Upper lobe of left lung (tissue), 6 donors: ENCODE measurements around the gene STAT3. TPM values are rescaled to one million over a fixed set of nuclear protein-coding genes. Genes with fewer than 3 reads are reported as not detected.

ENCODE experiments used
- ATAC-seq, 2 donors: fragments of 200-7000 bp; cut with Tn5 transposase; one replicate each; pipeline ENCODE4 v1.9.1; 2022; ENCODE audit warnings: mild to moderate bottlenecking in 2 of 2, moderate library complexity in 2 of 2; ENCODE audit not compliant: low FRiP score in 2 of 2
- DNase-seq, 2 donors: peaks; one replicate each; pipeline ENCODE4 v3.0.0-alpha.2; 2019 to 2020
- H3K27ac ChIP-seq, 4 donors: fragments of 200-600 bp; sonication (generic); one replicate each; pipeline ENCODE4 v1.5.1; 2016 to 2019
- H3K27me3 ChIP-seq, 4 donors: fragments of 200-600 bp; sonication (generic); one replicate each; pipeline ENCODE4 v1.5.1; 2017 to 2019
- H3K36me3 ChIP-seq, 4 donors: fragments of 200-600 bp; sonication (generic); one replicate each; pipeline ENCODE4 v1.5.1; 2016 to 2019
- H3K4me1 ChIP-seq, 4 donors: fragments of 200-600 bp; sonication (generic); one replicate each; pipeline ENCODE4 v1.5.1; 2018 to 2019
- H3K4me3 ChIP-seq, 4 donors: fragments of 200-600 bp; sonication (generic); one replicate each; pipeline ENCODE4 v1.5.1; 2017 to 2019; ENCODE audit warnings: mild to moderate bottlenecking in 2 of 4, moderate library complexity in 1 of 4
- H3K9me3 ChIP-seq, 4 donors: fragments of 200-600 bp; sonication (generic); one replicate each; pipeline ENCODE4 v1.5.1; 2018 to 2019
- CTCF ChIP-seq, 6 experiments: fragments of 450-650 bp in 4 of 6; fragments of 200-600 bp in 2 of 6; sonication (generic) in 2 of 6; IDR thresholded peaks; one replicate each; pipeline ENCODE4 v1.5.1; 2016 to 2019; ENCODE audit warnings: antibody characterized with exemption in 6 of 6
- EP300 ChIP-seq, 4 donors: sonication (generic); formaldehyde crosslinking; IDR thresholded peaks; one replicate each; pipeline ENCODE4 v1.5.1; 2017; ENCODE audit warnings: antibody characterized with exemption in 4 of 4, control low read depth in 2 of 4
- POLR2A ChIP-seq, 4 donors: fragments of 450-650 bp; IDR thresholded peaks; one replicate each; pipeline ENCODE4 v1.5.1; 2016 to 2017; ENCODE audit warnings: antibody characterized with exemption in 4 of 4, mild to moderate bottlenecking in 2 of 4
- POLR2AphosphoS5 ChIP-seq, 2 donors: sonication (generic); formaldehyde crosslinking; IDR thresholded peaks; one replicate each; pipeline ENCODE4 v1.5.1; 2017; ENCODE audit warnings: antibody characterized with exemption in 2 of 2
- WGBS, 2 donors: methylation state at CpG; one replicate each; pipeline ENCODE4 v1.1.5; 2017 to 2018; 5-methylcytosine and 5-hydroxymethylcytosine counted together
- total RNA-seq, 6 donors: library from RNA; depleted of rRNA in 4 of 6; stranded (reverse); fragments of >200 nt in 4 of 6; gene quantifications; one replicate each; pipeline versions ENCODE4 v1.1.0 to v1.2.1, GENCODE V29; 2016 to 2021
- donor health status: DM: no; HTN: no; CAD: no; lungs with moderate emphysema.
- donor health status: DM: no; HTN: yes; CAD: no; lungs with severe emphysema.

STAT3 gene
- total RNA-seq, 6 donors from 2014 or later, result 228 to 335 (median 264) TPM

- no peaks in the 10 kb centered on the region for H3K27me3 ChIP-seq
- DNase-seq (peak in 1 of 2 donors; percentile 76), ATAC-seq (peak; percentile 83 to 84)
- 29 to 42% methylated on average over 3 to 4 of the region's 4 CpGs for WGBS, 2 donors
- H3K27ac ChIP-seq, result peak overlapping the region in 2 of 4 donors; percentile 2 to 48
- TF ChIP-seq POLR2AphosphoS5 (IDR thresholded peaks at IDR 0.05) (peak in 1 of 2 donors; percentile 39), POLR2A (IDR thresholded peaks at IDR 0.05) (no peak), CTCF (IDR thresholded peaks at IDR 0.05) (peak; percentile 64 to 84 (median 76))
- peaks cover 14 to 35% (median 20%) of the 10 kb centered on the region in 4 donors for H3K4me1 ChIP-seq
- no peak overlapping the region for H3K4me3 ChIP-seq
- H3K9me3 ChIP-seq, result no peaks in the 10 kb centered on the region
- H3K36me3 ChIP-seq, result no peaks in the 10 kb centered on the region
Measured at GRCh38 chr17:42428141-42428944, 40.1 kb upstream of the STAT3 start.

GRCh38 chr17:42424991-42425610 is 36.9 kb upstream of the STAT3 start:
- Histone ChIP-seq H3K9me3 (no peaks in the 10 kb centered on the region), H3K36me3 (no peaks in the 10 kb centered on the region), H3K27me3 (peaks cover 0 to 4% (median 2%) of the 10 kb centered on the region in 4 donors), H3K4me3 (no peak overlapping the region), H3K27ac (peak overlapping the region in 1 of 4 donors; percentile 32), H3K4me1 (peaks cover 17 to 49% (median 26%) of the 10 kb centered on the region in 4 donors)
- WGBS, 2 donors, result 71 to 83% methylated on average over 4 of the region's 4 CpGs
- DNase-seq (no peak), ATAC-seq (no peak)
- TF ChIP-seq POLR2AphosphoS5 (IDR thresholded peaks at IDR 0.05) (no peak), POLR2A (IDR thresholded peaks at IDR 0.05) (no peak), CTCF (IDR thresholded peaks at IDR 0.05) (no peak), EP300 (IDR thresholded peaks at IDR 0.05) (no peak)

- H3K4me1 ChIP-seq, result peaks cover 28 to 62% (median 33%) of the 10 kb centered on the region in 4 donors
- 66 to 74% methylated on average over 11 of the region's 11 CpGs for WGBS, 2 donors
- no peaks in the 10 kb centered on the region for H3K9me3 ChIP-seq
- peak overlapping the region; percentile 87 to 95 (median 92) for H3K27ac ChIP-seq
- no peak for ATAC-seq
- TF ChIP-seq POLR2AphosphoS5 (IDR thresholded peaks at IDR 0.05) (no peak), POLR2A (IDR thresholded peaks at IDR 0.05) (no peak), EP300 (IDR thresholded peaks at IDR 0.05) (no peak), CTCF (IDR thresholded peaks at IDR 0.05) (no peak)
- H3K4me3 ChIP-seq, result peak overlapping the region in 3 of 4 donors; percentile 64 to 75 (median 68)
- no peaks in the 10 kb centered on the region for H3K36me3 ChIP-seq
- H3K27me3 ChIP-seq, result peaks cover 0 to 4% (median 2%) of the 10 kb centered on the region in 4 donors
- no peak for DNase-seq
Measured at GRCh38 chr17:42423766-42424165, 35.5 kb upstream of the STAT3 start.

- Histone ChIP-seq H3K36me3 (no peaks in the 10 kb centered on the region), H3K4me1 (peaks cover 24 to 57% (median 34%) of the 10 kb centered on the region in 4 donors), H3K27ac (peak within 1 kb of the TSS; percentile 87 to 95 (median 92)), H3K27me3 (peaks cover 0 to 4% (median 2%) of the 10 kb centered on the region in 4 donors), H3K9me3 (no peaks in the 10 kb centered on the region), H3K4me3 (peak within 1 kb of the TSS; percentile 63 to 75 (median 66))
- ATAC-seq, result peak; percentile 91 to 96
- DNase-seq, result peak; percentile 97
- peak in 1 of 6 experiments; percentile 7 for TF ChIP-seq CTCF (IDR thresholded peaks at IDR 0.05)
- peak in 1 of 4 donors; percentile 36 for TF ChIP-seq EP300 (IDR thresholded peaks at IDR 0.05)
- peak; percentile 97 to 99 for TF ChIP-seq POLR2AphosphoS5 (IDR thresholded peaks at IDR 0.05)
- peak; percentile 83 to 95 (median 89) for TF ChIP-seq POLR2A (IDR thresholded peaks at IDR 0.05)
- 3 to 4% methylated on average over 35 to 53 of the region's 58 CpGs for WGBS, 2 donors
Measured at GRCh38 chr17:42422958-42423712, 34.9 kb upstream of the STAT3 start, which contains the start of gene CAVIN1. TSS of gene CAVIN1 (minus strand) at chr17:42423256. CDS start at chr17:42423097, 159 bp downstream.
